Kidney (tissue), 14 donors: ENCODE measurements around the gene EPHA4. TPM values are rescaled to one million over a fixed set of nuclear protein-coding genes. Genes with fewer than 3 reads are reported as not detected.

Experiments used
- DNase-seq, 5 donors: peaks; one replicate each; pipeline ENCODE4 v3.0.0-alpha.2; 2013 to 2020
- FAIRE-seq: peaks from 2 replicates; lab custom pipeline; 2012; peaks lifted over from hg19 to GRCh38; lab: Jason Lieb, UNC
- H3K27ac ChIP-seq, 2 donors: one replicate each; pipeline ENCODE4 v1.7.0; 2013; ENCODE audit warnings: low read depth in 2 of 2, low read length in 2 of 2, inconsistent platforms in 1 of 2
- H3K27me3 ChIP-seq: one replicate; pipeline ENCODE4 v1.7.1; 2013; ENCODE audit warnings: low read length, inconsistent platforms; ENCODE audit not compliant: control insufficient read depth, insufficient read depth
- H3K36me3 ChIP-seq, 3 donors: one replicate each; pipeline versions ENCODE4 v1.7.0 to v1.7.1; 2013; ENCODE audit warnings: low read length in 3 of 3, control low read depth in 1 of 3, inconsistent platforms in 1 of 3; ENCODE audit not compliant: insufficient read depth in 3 of 3, control insufficient read depth in 2 of 3
- H3K4me1 ChIP-seq, 3 donors: one replicate each; pipeline versions ENCODE4 v1.7.0 to v1.7.1; 2013; ENCODE audit warnings: low read length in 3 of 3, inconsistent platforms in 1 of 3, low read depth in 1 of 3; ENCODE audit not compliant: control insufficient read depth in 2 of 3, insufficient read depth in 2 of 3
- H3K4me3 ChIP-seq, 3 donors: one replicate each; pipeline versions ENCODE4 v1.7.0 to v1.8.1; 2013; ENCODE audit warnings: low read length in 3 of 3, control low read depth in 1 of 3, inconsistent platforms in 1 of 3
- H3K9ac ChIP-seq, 3 donors: one replicate each; pipeline versions ENCODE4 v1.7.0 to v1.7.1; 2013; ENCODE audit warnings: low read length in 3 of 3, control low read depth in 1 of 3, inconsistent platforms in 1 of 3
- H3K9me3 ChIP-seq, 3 donors: one replicate each; pipeline versions ENCODE4 v1.7.0 to v1.7.1; 2013; ENCODE audit warnings: low read length in 3 of 3, control low read depth in 1 of 3, inconsistent platforms in 1 of 3; ENCODE audit not compliant: control insufficient read depth in 2 of 3, insufficient read depth in 1 of 3
- CTCF ChIP-seq: IDR thresholded peaks from 3 replicates; pipeline ENCODE4 v1.5.1; 2012; ENCODE audit warnings: mild to moderate bottlenecking, moderate library complexity, borderline replicate concordance; ENCODE audit not compliant: insufficient read depth; ENCODE audit errors: extremely low read depth
- intact Hi-C: fragments of 100-400 bp; cut with DNase I; formaldehyde crosslinking; loops from one replicate; pipeline ENCODE4 v1.11.1; 2022
- polyA plus RNA-seq: library from polyadenylated mRNA; stranded (reverse); fragments of 350-450 nt; fragmentation: Illumina TruSeq; extraction: RNeasy Lipid Tissue Mini Kit (QIAGEN cat#74804); gene quantifications from one replicate; pipeline ENCODE4 v1.2.3, GENCODE V29; 2014; ENCODE audit warnings: low read depth, low replicate concordance; ENCODE audit not compliant: insufficient read depth
- total RNA-seq: library from RNA; stranded (reverse); fragmentation: NEBNext Ultra II Directional; extraction: Animal tissue kit (Norgen Biotek cat#: 25700); gene quantifications from one replicate; pipeline ENCODE4 v1.2.1, GENCODE V29; 2021
- donor health status: control.
- donor health status: control.
- donor health status: control.
- donor health status: control.
- donor health status: control.
- donor health status: DM: yes; HTN: yes; CAD: no.
- donor health status: Normal renal cell carcinoma (clear cell type).

The EPHA4 gene
- total and polyA plus RNA-seq, 2 donors from 2014 or later = 4.8 to 38.0 TPM

GRCh38 chr2:221532641-221533040, 39.5 kb downstream of the EPHA4 start:
- FAIRE-seq = no peak
- Histone ChIP-seq H3K4me1 (peaks cover 4 to 9% (median 7%) of the 10 kb centered on the region in 3 donors), H3K27ac (no peak overlapping the region), H3K36me3 (no peaks in the 10 kb centered on the region), H3K27me3 (no peaks in the 10 kb centered on the region), H3K9ac (no peak overlapping the region), H3K9me3 (no peaks in the 10 kb centered on the region), H3K4me3 (no peak overlapping the region)
- DNase-seq = no peak
- TF ChIP-seq CTCF = no peak
- intact Hi-C loops = no loop called here

- intact Hi-C loops = no loop called here
- no peak for FAIRE-seq
These were observed 41.5 kb downstream of the EPHA4 start for GRCh38 chr2:221530653-221531037.

DNA sequence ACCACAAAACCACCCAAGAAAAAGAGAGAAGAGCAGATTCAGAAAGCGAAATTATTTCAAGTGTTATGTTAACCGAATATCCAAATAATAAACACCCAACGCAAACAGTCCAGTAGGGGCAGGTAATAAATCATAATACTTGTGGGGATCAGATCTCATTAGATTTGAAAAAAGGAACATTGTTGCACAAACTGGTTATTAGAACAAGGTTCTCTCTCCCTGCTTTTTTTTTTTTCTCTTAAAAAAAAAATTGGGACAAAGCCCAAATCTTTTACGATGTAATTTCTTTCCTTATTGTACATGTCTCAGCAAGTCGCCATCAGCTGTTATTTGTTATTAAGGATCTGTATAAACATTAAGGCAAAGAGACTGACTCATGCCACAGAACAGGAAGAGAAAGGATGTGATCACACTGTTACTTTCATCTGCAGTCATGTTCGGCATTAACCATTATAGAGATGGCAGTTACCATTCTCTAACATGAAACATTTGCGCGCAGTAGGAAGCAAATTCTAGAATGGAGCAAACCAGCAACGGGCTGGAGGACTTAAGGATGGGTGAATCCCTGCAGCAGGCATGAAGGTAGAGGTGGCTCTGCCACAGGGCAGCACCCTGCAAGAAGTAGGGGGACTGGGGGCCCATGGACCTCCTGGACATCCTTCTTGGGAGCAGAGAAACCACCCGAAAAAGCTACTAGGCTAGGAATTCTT, 42.0 kb downstream of the EPHA4 start:
- H3K9me3 ChIP-seq = no peaks in the 10 kb centered on the region
- H3K4me3 ChIP-seq = no peak overlapping the region
- H3K27ac ChIP-seq = no peak overlapping the region
- FAIRE-seq = no peak
- no peaks in the 10 kb centered on the region for H3K36me3 ChIP-seq
- peak in 1 of 5 donors; percentile 45 for DNase-seq
- no peak overlapping the region for H3K9ac ChIP-seq
- no peak for TF ChIP-seq CTCF
- no peaks in the 10 kb centered on the region for H3K27me3 ChIP-seq
- intact Hi-C loops = no loop called here
- H3K4me1 ChIP-seq = peaks cover 6 to 9% (median 7%) of the 10 kb centered on the region in 3 donors

More at GRCh38 chr2:221530653-221531037, 41.5 kb downstream of the EPHA4 start:
- Histone ChIP-seq H3K27me3 (no peaks in the 10 kb centered on the region), H3K9ac (no peak overlapping the region), H3K4me1 (peaks cover 6 to 9% (median 7%) of the 10 kb centered on the region in 3 donors), H3K36me3 (no peaks in the 10 kb centered on the region), H3K4me3 (peak overlapping the region in 2 of 3 donors; percentile 35 to 40), H3K27ac (no peak overlapping the region), H3K9me3 (no peaks in the 10 kb centered on the region)
- TF ChIP-seq CTCF = no peak
- peak in 2 of 5 donors; percentile 29 to 51 for DNase-seq
